CD4-positive, alpha-beta T cell (primary cell): ENCODE results near the gene HINT2. TPM values are rescaled to one million over a fixed set of nuclear protein-coding genes. Genes with fewer than 3 reads are reported as not detected.

ENCODE experiments used
- ATAC-seq: fragments of 200-7000 bp; cut with Tn5 transposase; one replicate; pipeline ENCODE4 v1.10.0; 2022; ENCODE audit warnings: mild to moderate bottlenecking; ENCODE audit not compliant: poor library complexity
- CTCF ChIA-PET: fragments of 350-600 bp; sonication (Branson Sonifier 250); formaldehyde crosslinking; loops from one replicate; lab custom pipeline; 2021; ENCODE audit warnings: antibody characterized with exemption, inconsistent platforms; lab: Charles Lee
- POLR2A ChIA-PET: fragments of 350-600 bp; sonication (Branson Sonifier 250); formaldehyde crosslinking; loops from one replicate; lab custom pipeline; 2021; ENCODE audit warnings: antibody characterized with exemption, inconsistent platforms; lab: Charles Lee
- DNase-seq, 14 experiments: peaks; one replicate each; pipeline ENCODE4 v3.0.0-alpha.2; 2013 to 2020; ENCODE audit warnings: mixed read lengths in 2 of 14
- H3K27ac ChIP-seq, 2 donors: one replicate each; pipeline versions ENCODE4 v1.5.1 to v1.7.0; 2013; ENCODE audit warnings: low read length in 2 of 2, low read depth in 1 of 2, mild to moderate bottlenecking in 1 of 2
- H3K27me3 ChIP-seq, 2 experiments: 1 replicate in 1 of 2; 2 replicates in 1 of 2; pipeline versions ENCODE4 v1.6.1 to v1.7.0; 2013; ENCODE audit warnings: low read length in 2 of 2, control low read depth in 1 of 2, mild to moderate bottlenecking in 1 of 2, moderate library complexity in 1 of 2; ENCODE audit not compliant: insufficient read depth in 2 of 2, control insufficient read depth in 1 of 2
- H3K36me3 ChIP-seq: one replicate; pipeline ENCODE4 v1.6.1; 2013; ENCODE audit warnings: low read length, control low read depth; ENCODE audit not compliant: insufficient read depth
- H3K4me1 ChIP-seq: one replicate; pipeline ENCODE4 v1.6.1; 2013; ENCODE audit warnings: low read length, control low read depth; ENCODE audit not compliant: insufficient read depth
- H3K4me3 ChIP-seq: one replicate; pipeline ENCODE4 v1.5.1; 2013; ENCODE audit warnings: mild to moderate bottlenecking, low read length, moderate library complexity
- H3K9me3 ChIP-seq, 2 experiments: 1 replicate in 1 of 2; 2 replicates in 1 of 2; pipeline versions ENCODE4 v1.6.1 to v1.7.0; 2013; ENCODE audit warnings: low read length in 2 of 2, mild to moderate bottlenecking in 2 of 2, control low read depth in 1 of 2, moderate library complexity in 1 of 2; ENCODE audit not compliant: control insufficient read depth in 1 of 2, insufficient read depth in 1 of 2
- H3K27ac Mint-ChIP-seq: one replicate; pipeline ENCODE4 v1.8.0; 2020; ENCODE audit warnings: mixed read lengths
- H3K27me3 Mint-ChIP-seq: one replicate; pipeline ENCODE4 v1.8.0; 2021; ENCODE audit warnings: mixed read lengths
- H3K36me3 Mint-ChIP-seq: one replicate; pipeline ENCODE4 v1.8.0; 2021; ENCODE audit warnings: low read depth, mixed read lengths
- H3K4me1 Mint-ChIP-seq: one replicate; pipeline ENCODE4 v1.8.0; 2021; ENCODE audit warnings: low read depth, mixed read lengths
- H3K4me3 Mint-ChIP-seq: one replicate; pipeline ENCODE4 v1.8.0; 2020; ENCODE audit warnings: mild to moderate bottlenecking, mixed read lengths
- H3K9me3 Mint-ChIP-seq: one replicate; pipeline ENCODE4 v1.8.0; 2020; ENCODE audit warnings: mixed read lengths
- CTCF ChIP-seq: fragments of 200-600 bp; IDR thresholded peaks from one replicate; pipeline ENCODE4 v1.8.0; 2022; ENCODE audit warnings: antibody characterized with exemption, mild to moderate bottlenecking
- intact Hi-C, 2 experiments: fragments of 100-400 bp; cut with DNase I in 1 of 2; cut with micrococcal nuclease in 1 of 2; formaldehyde crosslinking; loops; one replicate each; pipeline versions ENCODE4 v1.15.1 to v1.9.0; 2023 to 2025; cut with DNase I, micrococcal nuclease
- total RNA-seq, 174 experiments: library from RNA in 2 of 174; stranded (reverse) in 2 of 174; gene quantifications; one replicate each; pipeline ENCODE4 v1.2.3 and lab custom pipeline; 2021 to 2026

Gene HINT2
- total RNA-seq, 2 experiments from 2014 or later = 10.9 to 12.6 TPM

GRCh38 chr9:35827486-35827885, 12.6 kb upstream of the HINT2 start:
- H3K27me3 ChIP-seq = no peaks in the 10 kb centered on the region
- no peaks in the 10 kb centered on the region for H3K9me3 ChIP-seq
- intact Hi-C loops = loop anchor here (5.0 kb wide), 3 partner anchors 55 to 220 kb away; partner anchors contain the start of genes CCDC107 (in 1 of the 2), RMRP (in 1 of the 2) and TESK1 (in 1 of the 2)
- ATAC-seq (no peak), DNase-seq (no peak)
- ChIA-PET CTCF (no interaction called here), POLR2A (no interaction called here)
- no peak overlapping the region for H3K27ac ChIP-seq
- Mint-ChIP-seq H3K27ac (no peak overlapping the region), H3K4me1 (peaks cover 36% of the 10 kb centered on the region), H3K36me3 (no peaks in the 10 kb centered on the region), H3K4me3 (peak overlapping the region; percentile 68), H3K9me3 (no peaks in the 10 kb centered on the region), H3K27me3 (no peaks in the 10 kb centered on the region)
- TF ChIP-seq CTCF = no peak
- H3K4me3 ChIP-seq = no peak overlapping the region
- H3K36me3 ChIP-seq = no peaks in the 10 kb centered on the region
- peaks cover 25% of the 10 kb centered on the region for H3K4me1 ChIP-seq

GRCh38 chr9:35826071-35826701, 11.3 kb upstream of the HINT2 start:
- ChIA-PET CTCF (interaction anchor here (0.8 to 2.1 kb wide), 13 partner anchors 9 to 134 kb away, joined by 3 to 12 read pairs (median 5); partner anchors contain the start of genes HINT2 and SPAG8), POLR2A (interaction anchor here (0.6 to 2.1 kb wide), 3 partner anchors 12 to 56 kb away, joined by 3 to 10 read pairs (median 5); partner anchors contain the start of genes HINT2 and SPAG8)
- H3K27me3 ChIP-seq = no peaks in the 10 kb centered on the region
- no peak overlapping the region for H3K4me3 ChIP-seq
- Mint-ChIP-seq H3K9me3 (no peaks in the 10 kb centered on the region), H3K27ac (peak overlapping the region; percentile 12), H3K4me1 (peaks cover 34% of the 10 kb centered on the region), H3K36me3 (no peaks in the 10 kb centered on the region), H3K27me3 (no peaks in the 10 kb centered on the region), H3K4me3 (peak overlapping the region; percentile 78)
- peak; percentile 75 for TF ChIP-seq CTCF
- ATAC-seq = peak; percentile 42
- H3K9me3 ChIP-seq = no peaks in the 10 kb centered on the region
- DNase-seq = peak in 5 of 14 experiments; percentile 25 to 78 (median 63)
- peaks cover 25% of the 10 kb centered on the region for H3K4me1 ChIP-seq
- H3K36me3 ChIP-seq = no peaks in the 10 kb centered on the region
- H3K27ac ChIP-seq = no peak overlapping the region
- intact Hi-C loops = loop anchor here (1.0 to 5.0 kb wide), 4 partner anchors 36 to 219 kb away; partner anchors contain the start of genes CCDC107 (in 1 of the 2), RMRP (in 1 of the 2) and TESK1 (in 1 of the 2)

- Mint-ChIP-seq H3K4me1 (peaks cover 6% of the 10 kb centered on the region), H3K27me3 (no peaks in the 10 kb centered on the region), H3K36me3 (no peaks in the 10 kb centered on the region), H3K27ac (no peak overlapping the region), H3K4me3 (no peak overlapping the region), H3K9me3 (no peaks in the 10 kb centered on the region)
- intact Hi-C loops = loop anchor here in 1 of 2 experiments (5.0 kb wide), 1 partner anchor 1441 kb away; no protein-coding TSS in a partner anchor
- ChIA-PET CTCF (interaction anchor here (0.7 to 1.3 kb wide), 2 partner anchors 34 to 219 kb away, joined by 3 read pairs; no protein-coding TSS in a partner anchor), POLR2A (no interaction called here)
- no peak overlapping the region for H3K4me3 ChIP-seq
- H3K9me3 ChIP-seq = no peaks in the 10 kb centered on the region
- DNase-seq = no peak
- H3K27ac ChIP-seq = no peak overlapping the region
- peaks cover 9% of the 10 kb centered on the region for H3K4me1 ChIP-seq
- H3K36me3 ChIP-seq = no peaks in the 10 kb centered on the region
- TF ChIP-seq CTCF = no peak
- ATAC-seq = no peak
- H3K27me3 ChIP-seq = no peaks in the 10 kb centered on the region
Measured at GRCh38 chr9:35822926-35823325, 8.1 kb upstream of the HINT2 start.
